ENCODE data around the gene SNX33.
"Not testable (repeated sequence)": the region's sequence is repeated elsewhere in the genome, so short reads cannot be mapped to it uniquely, and the experiment has no call there.

SNX33 gene

GRCh38 chr15:75661756-75662140, 14.0 kb downstream of the SNX33 start:
- no peak for DNase-seq (ENCODE audit: low read depth in 2 of 2)

DNA sequence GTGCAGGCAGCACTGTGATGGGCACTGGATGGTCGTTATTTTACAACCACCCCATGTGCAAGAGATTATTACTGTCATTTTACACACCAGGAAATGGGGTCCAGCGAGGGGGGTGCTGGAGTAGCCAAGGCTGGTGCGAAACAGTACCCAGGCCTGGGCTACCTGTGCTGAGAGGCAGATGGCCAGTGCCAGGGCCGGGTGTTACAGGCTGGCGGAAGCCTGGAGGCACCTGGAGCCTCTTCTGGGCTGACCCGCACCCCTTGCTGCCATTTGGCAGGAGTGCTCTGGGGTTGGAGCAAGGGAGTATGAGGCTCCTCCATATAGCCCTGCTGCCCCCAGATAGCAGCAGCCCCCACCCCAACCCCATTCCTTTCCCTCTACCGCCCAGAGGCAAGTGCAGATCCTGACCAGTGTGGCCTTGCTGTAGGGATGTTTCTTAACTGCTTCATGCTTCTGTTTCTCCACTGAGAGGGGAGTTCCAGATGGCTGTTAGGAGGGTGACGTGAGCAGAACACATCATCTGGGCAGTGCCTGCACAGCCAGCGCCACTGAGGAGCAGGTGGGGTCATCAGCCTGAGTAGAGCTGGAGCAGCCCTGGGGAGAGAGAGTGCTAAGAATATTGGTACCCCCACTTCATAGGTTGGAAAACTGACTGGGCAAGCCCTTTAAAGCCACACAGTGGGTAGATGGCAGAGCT, 15.3 kb downstream of the SNX33 start:
- DNase-seq (ENCODE audit: low read depth in 2 of 2): no peak

DNA sequence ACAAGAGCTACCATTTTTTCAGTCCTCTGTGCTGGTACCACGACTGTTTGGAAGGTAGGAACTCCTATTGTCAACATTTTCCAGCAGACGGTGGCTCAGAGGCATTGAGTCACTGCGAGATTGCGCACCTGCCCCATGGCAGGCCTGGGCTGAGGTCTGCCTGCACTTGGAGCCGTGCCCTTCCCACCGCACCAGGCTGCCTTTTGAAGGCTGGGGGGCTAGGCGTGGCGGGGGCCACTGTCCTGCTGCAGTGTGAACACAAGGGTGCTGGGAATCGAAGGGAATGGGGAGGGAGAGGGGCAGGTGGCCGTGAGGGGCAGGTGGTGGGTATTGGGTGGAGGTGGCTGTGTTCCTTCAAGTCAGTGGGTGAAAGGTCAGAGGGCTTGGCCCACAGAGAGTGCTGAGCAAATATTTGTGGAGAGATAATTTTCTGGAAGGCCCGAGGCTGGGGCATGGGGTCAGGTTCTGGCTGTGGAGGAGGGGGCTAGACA, 16.3 kb downstream of the SNX33 start:
- DNase-seq (ENCODE audit: low read depth in 2 of 2): no peak

- DNase-seq (ENCODE audit: low read depth in 2 of 2): no peak
Measured at GRCh38 chr15:75666823-75667501, 19.2 kb downstream of the SNX33 start.

- no peak for DNase-seq (ENCODE audit: low read depth in 2 of 2)
Measured at GRCh38 chr15:75669191-75669878, 21.6 kb downstream of the SNX33 start.

DNA sequence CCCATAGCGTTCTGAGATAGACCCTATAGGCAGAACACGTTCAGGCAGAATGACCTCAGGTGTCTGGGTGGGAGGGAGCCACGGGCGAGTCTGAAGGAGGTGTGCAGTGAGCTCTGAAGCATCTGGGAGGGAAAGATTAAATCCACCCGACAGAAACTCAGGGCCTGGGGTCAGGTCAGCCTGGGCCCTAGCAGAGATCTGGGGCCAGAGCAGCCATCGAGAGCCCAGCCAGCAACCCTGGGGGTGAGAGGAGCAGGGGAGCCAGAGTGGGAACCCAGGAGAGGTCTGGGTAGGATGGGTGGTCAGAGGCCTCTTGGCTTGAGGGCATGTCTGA, 22.1 kb downstream of the SNX33 start:
- DNase-seq (ENCODE audit: low read depth in 2 of 2): no peak

- no peak for DNase-seq (ENCODE audit: low read depth in 2 of 2)
Measured at GRCh38 chr15:75671730-75672602, 24.3 kb downstream of the SNX33 start.

DNA sequence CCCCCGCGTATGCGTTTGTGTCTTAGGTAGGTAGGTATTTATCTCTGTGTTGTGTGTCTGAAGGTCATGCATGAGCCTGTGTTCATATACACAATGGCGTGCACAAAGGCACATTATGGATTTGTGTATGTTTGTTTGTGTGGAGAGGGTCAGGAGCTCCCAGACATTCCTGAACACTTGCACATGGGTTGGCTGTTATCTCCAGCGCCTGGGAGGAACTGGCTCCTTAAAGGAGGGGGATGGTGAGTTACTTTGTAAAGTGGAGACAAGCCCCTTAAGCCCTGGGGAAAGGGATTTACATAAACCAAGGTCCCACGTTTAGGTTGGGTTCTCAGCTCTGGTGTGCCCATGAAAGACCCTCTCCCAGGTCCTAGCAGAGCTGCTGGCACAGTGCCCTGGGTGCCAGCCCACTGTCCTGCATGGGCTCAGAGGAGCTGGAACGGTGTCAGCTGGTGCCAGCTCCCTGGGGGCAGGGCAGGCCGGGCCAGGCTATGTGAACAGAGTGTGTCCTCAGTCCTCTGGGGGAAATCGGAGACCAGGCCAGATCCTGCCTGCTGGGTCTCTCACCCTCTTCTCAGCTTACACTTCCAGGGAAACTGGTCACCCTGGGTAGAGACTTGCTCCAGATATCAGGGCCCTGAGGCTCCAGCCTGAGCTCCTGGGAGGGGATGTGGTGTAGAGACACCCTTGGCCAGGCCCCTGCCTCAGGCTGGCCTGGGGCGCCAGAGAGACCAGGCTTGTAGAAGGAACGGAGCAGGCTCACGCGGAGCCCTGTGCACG, 25.1 kb downstream of the SNX33 start:
- no peak for DNase-seq (ENCODE audit: low read depth in 2 of 2)

- DNase-seq (ENCODE audit: low read depth in 2 of 2): no peak
Measured at GRCh38 chr15:75673426-75674235, 25.9 kb downstream of the SNX33 start.

GRCh38 chr15:75674366-75674765, 26.7 kb downstream of the SNX33 start:
- no peak for DNase-seq (ENCODE audit: low read depth in 2 of 2)

GRCh38 chr15:75675579-75676404, 28.1 kb downstream of the SNX33 start:
- DNase-seq (ENCODE audit: low read depth in 2 of 2): no peak

GRCh38 chr15:75676688-75677464, 29.2 kb downstream of the SNX33 start:
- no peak for DNase-seq (ENCODE audit: low read depth in 2 of 2)

DNA sequence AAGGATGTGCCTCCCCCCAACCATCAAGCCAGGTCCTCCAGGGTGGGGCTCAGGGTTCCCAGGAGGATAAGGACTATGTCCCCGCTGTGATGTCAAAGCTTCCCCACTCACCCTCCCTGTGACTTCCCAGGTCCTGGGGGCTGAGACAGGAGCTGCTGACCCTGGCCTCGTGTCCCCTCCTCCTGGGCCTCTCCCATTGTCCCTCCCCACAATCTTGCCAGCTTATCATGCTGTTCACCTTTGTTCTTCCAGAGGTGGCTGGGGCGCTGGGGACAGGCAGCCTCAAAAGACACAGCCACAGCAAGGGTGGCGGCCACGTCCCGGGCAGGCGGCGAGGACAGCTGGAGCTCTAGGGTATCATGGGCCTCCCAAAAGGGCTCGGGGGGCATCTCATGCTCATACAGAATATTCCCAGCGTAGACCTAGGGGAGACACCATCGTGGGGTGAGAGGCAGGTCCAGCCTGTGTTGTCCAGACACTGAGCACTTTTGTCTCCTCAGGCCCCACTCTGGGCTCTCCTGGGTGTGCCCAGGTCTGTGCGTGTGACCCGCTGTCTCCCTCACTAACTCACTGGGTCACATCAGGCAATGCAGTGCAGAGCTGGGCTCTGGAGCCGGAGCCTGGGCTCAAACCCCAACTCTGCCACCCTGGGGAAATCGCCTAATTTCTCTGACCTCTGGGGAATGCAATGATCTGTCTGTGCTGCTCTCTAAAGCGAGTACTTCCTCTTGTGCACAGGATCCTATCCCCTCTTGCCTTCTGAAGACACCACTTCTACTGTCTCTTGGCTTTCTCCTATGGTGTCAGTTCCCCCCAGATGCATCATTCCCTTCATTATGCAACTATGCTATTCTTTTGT, 30.0 kb downstream of the SNX33 start:
- no peak for DNase-seq (ENCODE audit: low read depth in 2 of 2)

DNA sequence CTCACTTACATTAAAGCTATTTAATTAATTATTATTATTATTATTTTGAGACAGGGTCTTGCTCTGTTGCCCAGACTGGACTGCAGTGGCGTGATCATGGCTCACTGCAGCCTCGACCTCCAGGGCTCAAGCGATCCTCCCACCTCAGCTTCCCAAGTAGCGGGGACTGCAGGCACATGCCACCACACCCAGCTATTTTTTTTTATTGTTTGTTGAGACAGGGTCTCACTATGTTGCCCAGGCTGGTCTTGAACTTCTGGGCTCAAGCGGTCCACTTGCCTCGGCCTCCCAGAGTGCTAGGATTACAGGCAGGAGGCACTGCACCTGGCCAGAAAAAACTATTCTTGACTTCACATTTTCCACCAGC, 30.6 kb downstream of the SNX33 start:
- not testable (repeated sequence) for DNase-seq (ENCODE audit: low read depth in 2 of 2)

- DNase-seq (ENCODE audit: low read depth in 2 of 2): no peak
Measured at GRCh38 chr15:75680007-75680789, 32.5 kb downstream of the SNX33 start.

- DNase-seq (ENCODE audit: low read depth in 2 of 2): no peak
Measured at GRCh38 chr15:75682181-75683135, 34.7 kb downstream of the SNX33 start.
